LoVo (cell line): ENCODE data around the gene PCP4.

Experiments used
- DNase-seq: peaks from one replicate; pipeline ENCODE4 v3.0.0-alpha.2; 2016; ENCODE audit warnings: low spot score

The PCP4 gene

GRCh38 chr21:39867198-39867650, at the start of gene PCP4:
PCP4 (plus strand) TSS chr21:39867438; CDS start chr21:39867502, 64 bp downstream.
- peak; percentile 73 for DNase-seq

GRCh38 chr21:39818557-39818956, 48.7 kb upstream of the PCP4 start:
- DNase-seq = no peak

- DNase-seq = no peak
These were observed 45.2 kb upstream of the PCP4 start for GRCh38 chr21:39822042-39822441.

DNA sequence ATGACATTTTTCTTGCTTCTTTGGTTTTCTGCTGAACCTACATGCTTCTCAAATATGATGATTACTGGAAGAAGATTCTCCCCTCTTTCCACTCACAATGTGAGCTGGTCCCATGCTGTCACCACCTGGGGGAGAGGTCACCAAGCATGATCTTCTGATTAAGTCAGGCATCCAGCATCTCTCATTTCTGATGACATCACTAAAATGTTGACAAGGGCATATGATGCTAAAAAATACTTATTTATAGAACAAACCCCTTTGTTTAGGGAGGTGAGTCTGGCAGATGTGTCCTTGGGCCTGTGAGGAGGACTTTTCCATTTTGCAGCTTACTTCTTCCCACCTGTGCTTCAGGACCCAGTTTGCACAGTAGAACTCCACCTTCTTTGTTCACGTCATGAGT, 42.0 kb upstream of the PCP4 start:
- no peak for DNase-seq

DNA sequence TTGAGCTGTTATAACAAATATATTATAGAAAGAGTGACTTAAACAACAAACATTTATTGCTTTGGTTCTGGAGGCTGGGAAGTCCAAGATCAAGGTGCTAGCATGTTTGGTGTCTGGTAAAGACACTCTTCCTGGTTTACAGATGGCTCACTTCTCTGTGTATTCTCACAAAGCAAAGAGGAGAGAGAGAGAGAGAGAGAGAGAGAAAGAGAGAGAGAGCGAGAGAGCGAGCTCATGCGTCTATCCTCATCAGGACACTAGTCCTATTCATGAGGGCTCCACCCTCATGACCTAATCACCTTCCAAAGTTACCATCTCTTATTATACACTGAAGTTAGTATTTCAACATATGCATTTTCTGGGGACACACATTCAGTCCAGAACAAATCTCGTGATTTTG, 32.7 kb upstream of the PCP4 start:
- DNase-seq = no peak

- no peak for DNase-seq
These were observed 29.3 kb upstream of the PCP4 start for GRCh38 chr21:39837861-39838359.

DNA sequence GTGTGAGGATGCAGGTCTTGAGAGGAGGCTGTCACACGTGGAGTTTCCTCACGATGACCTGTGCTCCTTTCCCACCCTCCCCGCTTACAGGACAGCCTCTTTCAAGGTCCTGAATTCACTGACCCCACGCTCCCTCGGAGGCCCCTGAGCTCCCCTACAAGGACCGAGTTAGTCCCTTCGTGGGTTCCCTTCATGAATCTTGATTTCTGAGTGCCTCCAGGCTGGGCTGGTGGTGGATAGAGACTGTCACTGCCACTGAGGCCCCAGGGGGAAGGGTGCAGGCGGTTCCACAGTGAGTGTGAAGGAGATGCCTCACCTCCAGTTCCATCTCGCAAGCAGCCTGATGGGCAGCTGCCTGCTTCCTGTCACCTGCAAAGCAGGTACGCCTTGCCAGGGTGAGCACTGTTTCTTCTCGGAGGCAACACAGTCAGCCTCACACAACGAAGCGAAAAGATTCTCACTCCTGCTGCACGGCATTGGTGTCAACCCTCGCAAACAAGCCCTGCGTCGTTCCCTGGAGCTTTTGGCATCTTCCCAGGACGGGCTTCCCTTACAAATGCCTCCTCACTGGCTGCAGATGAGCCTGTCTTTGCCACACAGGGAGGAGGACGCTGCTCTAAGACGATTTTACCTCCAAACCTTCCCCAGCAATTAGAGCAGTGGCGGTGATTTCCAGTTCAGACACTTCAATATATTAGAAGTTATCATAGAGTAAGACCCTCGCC, 26.7 kb upstream of the PCP4 start:
- no peak for DNase-seq

DNA sequence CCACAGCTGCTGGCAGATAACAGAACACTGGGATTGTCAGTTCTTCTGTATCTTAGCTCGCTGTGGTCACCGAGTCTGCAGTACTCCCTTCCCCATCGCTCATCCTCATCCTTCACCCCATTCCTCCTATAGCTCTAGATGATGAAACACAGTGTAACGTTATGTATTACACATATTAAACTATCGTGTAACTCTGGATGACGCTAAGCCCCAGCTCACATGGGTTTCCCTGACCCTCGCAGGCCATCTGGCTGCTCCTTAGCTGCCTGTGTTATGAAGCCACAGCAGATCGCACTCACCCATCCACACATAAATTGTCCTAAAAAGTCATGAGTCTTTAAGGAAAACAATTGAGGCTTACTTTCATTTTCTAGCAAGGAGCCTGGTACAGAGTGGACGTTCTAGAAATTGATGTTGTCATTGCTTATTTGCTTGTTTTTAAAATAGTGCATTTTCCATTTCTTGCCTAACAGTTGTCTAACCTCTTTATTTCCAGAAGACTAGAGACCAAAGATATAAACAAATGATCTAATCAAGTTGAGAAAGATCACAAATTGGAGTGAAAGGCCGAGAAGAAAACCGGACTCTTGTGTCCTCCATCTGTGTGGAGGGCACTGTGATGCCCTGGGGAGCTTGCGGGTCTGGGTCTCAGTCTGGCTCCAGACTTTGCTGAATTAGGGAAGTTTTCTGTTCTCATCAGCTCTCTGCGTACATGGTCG, 24.3 kb upstream of the PCP4 start:
- peak; percentile 57 for DNase-seq

DNA sequence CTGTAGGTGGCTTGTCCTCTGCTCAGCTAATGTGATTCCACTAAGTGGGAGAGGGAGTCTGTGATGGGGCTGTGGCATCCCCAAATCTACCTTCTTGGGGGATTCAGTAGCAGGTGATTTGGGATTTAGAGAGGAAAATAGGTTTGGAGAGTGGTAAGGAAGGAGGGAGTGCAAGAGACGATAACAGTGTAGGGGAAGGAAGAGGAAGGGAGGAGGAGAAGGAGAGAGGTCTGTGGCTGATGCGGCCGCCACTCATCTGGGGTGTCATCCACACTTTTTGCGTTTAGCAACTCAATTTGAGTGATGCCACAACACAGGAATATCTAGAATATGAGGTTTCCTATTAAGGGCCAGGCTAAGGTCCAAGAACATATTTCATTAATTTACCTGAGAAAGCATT, 23.8 kb upstream of the PCP4 start:
- DNase-seq = no peak

DNA sequence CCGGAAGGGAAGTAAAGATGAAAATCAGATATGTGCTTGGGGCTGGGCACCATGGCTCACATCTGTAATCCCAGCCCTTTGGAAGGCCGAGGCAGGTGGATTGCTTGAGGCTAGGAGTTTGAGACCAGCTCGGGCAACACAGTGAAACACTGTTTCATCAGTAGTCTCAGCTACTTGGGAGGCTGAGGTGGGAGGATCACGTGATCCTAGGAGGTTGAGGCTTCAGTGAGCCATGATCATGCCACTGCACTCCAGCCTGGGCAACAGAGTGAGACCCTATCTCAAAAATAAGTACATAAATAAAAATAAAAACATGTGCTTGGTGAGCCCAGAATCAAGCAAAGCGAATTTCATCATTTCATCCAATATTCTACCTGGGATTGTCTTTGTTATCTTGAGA, 23.3 kb upstream of the PCP4 start:
- no peak for DNase-seq

DNA sequence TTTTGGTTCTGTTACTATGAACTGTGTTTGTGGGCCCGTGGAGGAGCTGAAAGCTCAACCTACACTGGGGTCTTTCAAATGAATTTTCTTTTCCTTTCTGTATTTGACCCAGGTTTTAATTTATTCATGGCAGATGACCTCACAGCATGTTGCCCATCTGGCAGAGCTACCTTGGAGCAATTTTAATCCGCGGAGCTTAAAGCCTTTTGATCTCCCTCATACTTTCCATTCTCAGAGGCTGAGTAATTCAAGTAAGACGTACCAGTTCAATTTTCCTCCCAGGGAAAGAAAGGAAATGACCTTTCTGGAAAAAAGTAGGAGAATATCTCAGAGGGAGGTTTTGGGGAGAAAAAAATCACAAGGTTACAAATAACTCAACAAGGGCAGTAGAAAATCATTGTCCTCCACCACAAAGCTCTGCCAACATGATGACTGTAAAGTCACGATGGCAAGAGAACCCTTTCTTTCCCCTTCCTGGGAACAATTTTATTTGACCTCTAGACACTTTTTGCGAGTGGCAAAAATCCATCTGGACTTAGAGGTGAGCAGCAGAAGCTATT, 21.6 kb upstream of the PCP4 start:
- peak; percentile 61 for DNase-seq

DNA sequence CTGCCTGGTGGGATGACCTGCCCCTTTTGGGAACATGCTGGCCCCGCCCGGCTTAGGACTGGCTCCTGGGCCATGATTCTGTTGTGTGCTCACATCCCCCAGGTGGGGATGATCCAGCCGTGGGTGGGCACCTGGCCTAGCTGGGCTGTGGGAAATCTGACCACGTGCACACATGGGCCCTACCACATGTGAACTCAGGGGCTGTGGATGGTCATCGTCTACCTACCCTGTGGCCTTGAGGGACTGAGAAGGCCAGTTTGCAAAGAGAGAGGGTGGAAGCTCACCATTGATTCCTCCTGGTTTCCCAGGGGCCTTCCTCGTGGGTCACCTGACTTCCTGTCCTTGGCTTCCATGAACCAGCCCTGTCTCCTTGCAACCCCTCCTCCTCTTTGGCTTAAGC, 19.4 kb upstream of the PCP4 start:
- no peak for DNase-seq

DNA sequence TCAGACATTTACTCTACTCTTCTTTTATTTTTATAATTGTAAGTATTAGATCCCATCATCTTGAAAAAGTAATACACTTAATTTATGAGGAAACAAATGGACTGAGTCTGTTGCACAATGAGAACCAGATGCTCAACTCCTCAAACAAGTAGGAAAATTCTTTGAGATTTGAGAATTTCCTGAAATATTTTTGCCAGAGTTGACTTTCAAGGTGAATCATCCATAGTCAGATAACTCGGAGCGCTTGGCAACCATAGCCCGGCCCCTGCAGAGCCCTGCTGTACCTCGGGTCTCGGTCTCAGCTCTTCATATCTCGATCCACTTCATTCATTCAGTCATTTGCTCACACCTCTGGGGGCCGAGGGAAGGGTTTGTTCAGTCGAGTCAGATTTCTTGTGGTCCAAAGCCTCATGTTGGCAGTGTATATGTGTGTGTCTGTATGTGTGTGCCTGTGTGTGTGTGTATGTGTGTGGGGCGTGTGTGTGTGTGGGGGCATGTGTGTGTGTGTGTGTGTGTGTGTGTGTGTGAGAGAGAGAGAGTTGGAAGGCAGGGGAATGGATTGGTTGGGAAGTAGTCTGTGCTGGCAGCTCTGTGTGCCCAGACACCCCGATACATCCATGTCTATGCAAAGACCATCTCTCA, 18.1 kb upstream of the PCP4 start:
- no peak for DNase-seq

GRCh38 chr21:39850333-39850732, 16.9 kb upstream of the PCP4 start:
- DNase-seq = no peak

- DNase-seq = no peak
These were observed 16.1 kb upstream of the PCP4 start for GRCh38 chr21:39851002-39851618.

GRCh38 chr21:39852021-39852721, 15.1 kb upstream of the PCP4 start:
- DNase-seq = no peak

- DNase-seq = no peak
These were observed 14.3 kb upstream of the PCP4 start for GRCh38 chr21:39852726-39853500.

GRCh38 chr21:39854572-39854971, 12.7 kb upstream of the PCP4 start:
- no peak for DNase-seq

GRCh38 chr21:39855595-39855994, 11.6 kb upstream of the PCP4 start:
- no peak for DNase-seq

- no peak for DNase-seq
These were observed 6.6 kb upstream of the PCP4 start for GRCh38 chr21:39860600-39860999.

GRCh38 chr21:39863111-39863510, 4.1 kb upstream of the PCP4 start:
- DNase-seq = peak; percentile 80
